HT1080 (cell line): ENCODE results near the gene NGB. TPM values are rescaled to one million over a fixed set of nuclear protein-coding genes. Genes with fewer than 3 reads are reported as not detected.

Source experiments
- DNase-seq: peaks from one replicate; pipeline ENCODE4 v3.0.0-alpha.2; 2015; ENCODE audit warnings: low read depth
- total RNA-seq: library from RNA; depleted of rRNA; stranded (reverse); fragments of >200 nt; shearing (Covaris generic); gene quantifications from 2 replicates; pipeline ENCODE4 v1.2.3, GENCODE V29; 2014

NGB gene
- total RNA-seq, 1 experiment from 2014 or later: not detected

DNA sequence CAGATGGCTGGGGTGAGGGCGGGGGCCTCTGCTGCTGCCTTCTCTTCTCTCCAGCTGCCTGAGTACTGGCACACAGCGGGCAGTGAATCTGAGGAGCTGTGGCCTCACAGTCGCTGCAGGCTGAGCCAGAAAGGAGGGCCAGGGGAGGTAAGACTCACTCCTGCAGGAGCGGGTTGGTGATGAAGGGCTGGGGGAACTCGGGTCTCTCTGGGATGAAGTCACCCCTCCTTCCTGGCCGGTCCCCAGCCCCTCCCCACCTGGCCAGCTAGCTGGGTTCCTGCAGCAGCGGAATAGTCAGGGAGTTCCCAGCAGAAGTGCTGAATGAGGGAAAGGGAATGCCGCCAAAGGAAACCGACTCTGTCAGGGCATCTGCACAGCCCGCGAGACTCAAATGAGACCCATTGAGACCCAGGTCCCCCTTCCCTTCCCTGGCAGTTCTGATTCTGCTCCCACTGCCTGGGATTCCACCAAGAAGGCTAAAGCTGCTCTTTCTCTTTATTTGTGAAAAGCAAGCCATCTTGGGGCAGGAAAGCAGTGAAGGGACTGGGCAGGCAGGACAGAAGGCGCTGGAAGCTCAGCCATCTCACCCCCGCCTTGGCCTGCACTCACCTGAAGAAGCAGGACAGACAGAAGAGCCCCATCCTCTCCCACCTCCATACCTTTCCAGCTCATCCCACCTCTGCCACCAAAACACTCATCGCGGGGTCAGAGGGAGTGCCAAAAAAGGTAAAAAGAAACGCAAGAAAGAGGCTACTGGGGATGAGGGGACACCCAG, 5.3 kb downstream of the NGB start:
- no peak for DNase-seq

DNA sequence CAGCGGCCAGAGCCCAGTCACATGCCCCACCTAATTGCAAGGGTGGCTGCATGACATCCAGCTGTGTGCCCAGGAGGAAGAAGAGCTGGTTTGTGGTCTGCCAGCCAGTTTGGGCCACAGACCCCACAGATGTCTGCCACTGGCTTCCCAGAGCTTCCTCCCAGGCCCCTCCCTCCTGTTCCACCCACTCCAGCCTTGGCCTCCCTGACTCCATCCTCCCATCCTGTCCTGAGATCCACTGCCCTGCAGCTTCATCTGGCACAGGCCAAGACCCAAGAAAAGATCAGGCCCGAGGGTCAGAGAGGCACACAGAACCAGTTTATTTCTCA, 5.9 kb downstream of the NGB start:
- DNase-seq: no peak

DNA sequence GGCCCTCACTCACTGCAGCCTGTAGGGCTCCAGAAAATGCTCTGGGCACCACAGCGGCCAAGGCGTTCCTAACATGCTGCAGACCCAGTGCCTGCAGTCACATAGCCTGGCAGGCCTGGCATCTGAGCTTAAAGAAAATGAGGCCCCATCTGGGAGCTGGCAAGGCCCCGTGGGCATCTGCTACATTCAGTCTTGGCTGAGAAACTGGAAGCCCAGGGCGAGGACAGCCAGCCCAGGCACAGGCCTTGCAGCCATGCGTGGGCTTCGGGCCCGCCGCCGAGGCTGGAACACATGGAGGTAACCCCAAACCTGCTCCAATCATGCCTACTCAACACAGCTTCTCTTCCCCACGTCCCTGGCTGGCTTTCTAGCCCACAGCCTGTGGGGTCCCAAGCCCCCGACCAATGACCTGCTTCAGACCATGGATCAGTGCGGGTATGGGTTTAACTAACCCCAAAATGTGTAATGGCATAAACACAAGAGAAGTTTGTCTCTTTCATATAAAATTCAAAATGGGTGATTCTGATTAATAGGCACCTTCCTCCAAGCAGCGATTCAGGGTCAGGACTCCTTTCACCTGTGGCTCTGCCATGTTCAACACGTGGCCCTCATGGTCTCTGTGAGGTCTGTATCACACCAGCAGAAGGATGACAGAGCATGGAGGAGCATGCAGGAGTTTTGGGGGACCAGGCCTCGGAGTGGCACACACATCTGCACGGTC, 6.4 kb downstream of the NGB start:
- DNase-seq: no peak

DNA sequence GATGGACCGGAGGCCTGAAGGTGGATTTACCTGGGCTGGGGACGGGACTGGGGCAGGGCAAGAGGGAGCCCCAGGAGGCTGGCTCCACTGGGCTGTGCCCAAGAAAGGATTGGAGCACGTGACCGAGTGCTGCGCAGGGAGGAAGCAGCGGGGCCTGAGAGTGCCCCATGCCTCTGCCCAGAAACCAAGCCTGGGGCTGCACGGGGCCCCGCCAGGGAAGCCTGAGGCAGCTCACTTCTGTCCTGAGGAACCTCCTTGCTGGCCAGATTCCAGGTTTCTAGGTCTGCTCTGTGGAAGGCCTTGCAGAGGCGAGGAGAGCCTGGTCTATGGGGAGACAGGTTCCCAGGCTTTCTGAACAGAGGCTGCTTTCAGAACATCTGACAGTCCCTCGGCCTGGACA, 10.4 kb downstream of the NGB start:
- DNase-seq: no peak

DNA sequence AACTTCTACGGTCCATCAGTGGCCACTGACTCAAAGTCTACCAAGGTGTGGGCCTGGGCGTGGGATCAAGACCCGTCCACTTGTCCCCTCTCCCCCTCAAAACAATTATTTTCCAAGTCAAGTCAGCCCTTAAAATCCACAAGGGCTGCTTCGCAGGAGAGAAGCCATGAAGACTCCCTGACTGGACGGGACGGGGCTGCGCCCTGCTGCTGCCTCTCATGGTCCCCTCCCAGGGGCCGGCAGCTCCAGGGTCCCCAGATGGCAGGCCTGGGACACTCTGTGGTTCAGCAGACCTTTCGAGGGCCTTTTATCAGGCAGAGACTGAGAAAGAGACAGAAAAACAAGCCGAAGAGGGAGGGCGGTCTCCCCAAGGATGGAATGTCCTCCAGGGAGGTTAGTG, 10.8 kb downstream of the NGB start:
- DNase-seq: no peak

DNA sequence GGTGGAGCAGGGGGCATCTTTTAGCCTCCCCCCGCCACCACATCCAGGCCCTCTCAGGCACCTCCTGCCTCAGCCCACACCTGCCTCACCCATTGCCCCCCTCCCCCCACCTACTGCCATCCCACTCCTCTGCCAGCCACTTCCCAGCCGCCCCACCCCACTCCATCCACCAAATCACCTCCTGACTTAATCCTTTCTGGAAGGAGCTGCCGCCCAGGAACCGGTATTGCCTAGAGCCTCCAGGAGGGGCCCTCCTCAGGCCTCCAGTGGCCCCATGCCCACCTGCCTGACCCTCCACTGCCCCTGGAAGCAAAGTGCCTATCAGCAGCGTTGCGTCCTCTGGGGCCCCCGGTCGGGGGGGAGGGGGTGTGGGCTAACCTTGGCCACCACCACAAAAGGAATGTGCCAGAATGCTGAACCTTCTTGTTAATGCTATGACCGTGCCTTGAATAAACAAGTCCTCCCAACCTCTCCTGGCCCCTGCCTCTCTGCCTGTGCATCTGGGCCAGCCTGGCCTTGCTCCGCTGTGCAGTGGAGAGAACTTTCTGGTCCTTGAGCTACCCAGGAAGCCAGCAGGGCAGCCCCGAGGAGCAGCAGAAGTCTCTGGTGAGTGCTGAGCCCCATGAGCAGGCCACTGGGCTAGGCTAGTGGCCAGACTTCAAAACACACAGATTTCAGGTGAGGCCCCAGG, 11.8 kb downstream of the NGB start:
- no peak for DNase-seq

DNA sequence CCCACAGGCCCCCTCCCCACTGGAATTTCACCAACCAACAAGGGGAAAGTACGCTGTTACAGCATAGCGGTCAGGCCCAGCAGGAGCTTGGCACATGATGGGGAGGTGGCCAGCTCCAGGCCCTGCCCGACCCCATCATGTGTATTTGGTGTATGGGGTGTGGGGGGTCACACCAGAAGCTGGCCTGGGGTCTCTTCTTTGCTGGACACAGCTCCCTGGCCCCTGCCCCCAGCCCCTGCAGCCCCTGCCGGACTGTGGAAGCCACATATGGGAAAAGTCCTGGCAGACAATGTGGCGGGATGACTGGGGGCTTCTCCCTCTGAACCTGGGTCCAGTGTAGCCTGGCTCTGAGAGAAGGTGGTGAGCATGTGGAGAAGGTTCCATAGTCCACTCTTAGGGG, 12.4 kb downstream of the NGB start:
- no peak for DNase-seq

DNA sequence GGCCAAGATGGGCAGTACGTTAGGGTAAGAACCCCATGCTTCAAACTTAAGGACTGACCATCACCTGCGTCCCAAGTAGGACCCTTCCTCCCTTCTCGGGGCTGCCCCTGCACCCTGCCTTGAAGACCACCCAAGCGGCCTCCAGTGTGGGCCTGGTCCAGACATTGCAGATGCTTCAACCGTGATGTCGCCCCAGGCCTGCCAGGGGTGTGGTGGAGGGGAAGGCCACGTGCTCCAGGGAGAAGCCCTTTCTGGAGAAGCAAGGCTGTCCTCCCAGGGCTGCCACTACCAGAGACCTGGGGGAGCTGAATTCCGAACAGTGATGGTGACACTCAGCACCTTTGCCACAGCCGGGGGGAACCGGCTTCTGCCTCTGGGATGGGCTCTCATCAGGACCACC, 13.3 kb downstream of the NGB start:
- DNase-seq: no peak

DNA sequence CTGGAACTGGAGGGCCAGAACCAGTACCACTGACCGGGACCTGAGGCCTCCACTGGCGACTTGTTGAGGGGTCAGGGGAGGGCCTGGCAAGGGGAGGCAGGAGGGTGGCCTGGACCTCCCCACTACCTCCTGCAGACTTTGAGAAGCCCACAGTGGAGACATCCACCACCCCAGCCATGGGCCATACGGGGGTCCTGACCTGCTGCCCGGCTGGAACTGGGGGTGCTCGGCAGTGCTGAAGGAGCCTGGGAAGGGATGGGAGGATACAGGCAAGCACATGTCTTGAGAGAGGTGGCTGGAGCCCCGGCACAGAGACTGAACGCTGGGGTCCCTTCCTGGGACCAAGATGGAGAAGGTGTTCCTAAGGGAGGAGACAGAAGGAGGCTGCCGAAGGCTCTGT, 14.3 kb downstream of the NGB start:
- DNase-seq: no peak

DNA sequence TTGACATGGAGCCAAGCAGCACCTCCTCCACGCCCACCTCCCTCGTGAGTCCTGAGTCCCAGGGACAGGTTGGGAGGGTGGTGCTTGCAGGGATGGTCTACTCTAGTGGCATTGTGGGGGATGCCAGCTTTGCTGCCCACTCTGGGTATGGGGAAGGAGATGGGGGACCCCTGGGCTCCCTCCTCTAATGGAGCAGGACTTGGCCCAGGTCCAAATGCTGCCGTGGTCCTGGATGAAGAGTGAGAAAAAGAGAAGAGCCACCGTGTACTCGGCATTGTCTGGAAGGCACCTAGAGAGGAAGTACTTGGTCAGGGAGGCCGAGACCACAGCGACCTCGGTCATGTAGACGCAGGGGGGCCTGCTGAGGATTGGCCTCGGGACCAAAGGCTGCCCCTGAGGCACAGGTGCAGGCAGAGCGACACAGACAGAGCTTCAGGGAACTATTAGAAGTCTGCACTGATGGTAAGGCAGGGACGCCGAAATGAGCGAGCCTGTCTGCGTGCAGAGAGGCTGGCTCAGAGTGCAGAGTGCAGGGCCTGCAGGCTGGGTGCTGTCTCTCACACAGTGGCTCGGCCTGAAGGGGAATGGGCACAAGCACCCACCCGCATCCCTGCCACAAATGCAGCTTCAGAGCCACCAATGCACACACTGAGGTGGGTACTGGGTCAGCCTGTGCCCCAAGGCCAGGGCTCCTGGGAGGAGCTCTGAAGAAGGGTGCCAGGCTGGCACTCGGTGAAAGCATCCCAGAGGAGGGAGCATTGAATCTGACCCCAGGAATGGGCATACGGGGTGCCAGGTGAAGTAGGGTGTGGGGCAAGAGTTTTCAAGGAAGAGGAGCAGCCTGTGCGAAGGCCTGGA, 17.4 kb downstream of the NGB start:
- DNase-seq: no peak

DNA sequence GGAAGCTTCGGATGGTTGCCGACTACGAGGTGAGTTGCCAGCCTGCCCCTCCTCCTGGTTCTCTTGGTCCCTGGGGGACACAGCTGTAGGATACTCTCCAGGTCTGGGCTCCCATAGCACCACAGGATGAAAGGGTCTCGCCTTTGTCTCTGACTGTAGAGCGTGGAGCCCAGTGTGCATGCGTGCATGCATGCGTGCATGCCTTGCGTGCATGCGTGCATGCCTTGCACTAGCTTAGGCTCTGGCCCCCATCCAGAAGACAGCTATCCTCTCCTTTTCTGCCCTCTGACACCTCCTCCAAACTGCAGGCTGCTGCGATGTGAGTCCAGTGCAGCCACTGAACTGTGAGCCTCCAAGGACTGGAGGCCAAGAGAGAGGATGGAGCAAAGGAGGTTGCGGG, 19.1 kb downstream of the NGB start:
- DNase-seq: no peak

DNA sequence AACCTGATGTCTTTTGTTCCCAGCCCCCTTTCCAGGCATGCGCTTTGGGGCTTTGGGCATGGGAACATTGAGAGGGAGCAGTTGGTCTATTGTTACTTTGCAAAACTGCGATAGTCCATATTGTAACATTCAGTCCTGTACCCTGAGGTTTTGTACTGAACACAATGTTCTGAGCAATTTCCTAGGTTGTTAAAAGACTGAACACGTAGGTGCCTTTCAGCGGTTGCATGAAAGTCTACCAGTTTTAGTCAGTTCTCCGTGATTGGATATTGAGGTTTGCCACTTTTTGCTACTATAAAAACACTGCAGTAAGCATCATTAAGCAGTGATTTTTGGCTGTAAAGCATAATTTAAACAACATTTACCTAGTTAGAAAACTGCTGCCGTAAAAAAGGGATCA, 20.1 kb downstream of the NGB start:
- no peak for DNase-seq

DNA sequence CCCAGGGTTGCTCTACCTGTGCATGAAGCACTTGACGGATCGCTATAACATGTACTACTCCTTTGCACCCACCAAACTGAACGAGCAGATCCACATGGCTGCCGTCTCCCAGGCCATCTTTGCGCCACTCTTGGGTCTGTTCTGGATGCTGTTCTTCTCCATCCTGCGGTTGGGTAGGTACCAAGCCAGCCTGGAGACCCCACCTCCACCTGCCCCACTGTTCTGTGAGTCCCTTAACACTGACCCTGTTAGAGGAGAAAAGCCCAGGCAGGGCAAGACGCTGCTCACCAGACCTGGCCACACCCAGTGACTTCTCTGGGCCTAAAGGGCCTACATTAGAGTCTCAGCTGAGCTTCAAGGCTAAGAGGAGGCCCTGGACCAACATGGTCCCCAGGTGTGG, 21.7 kb downstream of the NGB start:
- DNase-seq: no peak

DNA sequence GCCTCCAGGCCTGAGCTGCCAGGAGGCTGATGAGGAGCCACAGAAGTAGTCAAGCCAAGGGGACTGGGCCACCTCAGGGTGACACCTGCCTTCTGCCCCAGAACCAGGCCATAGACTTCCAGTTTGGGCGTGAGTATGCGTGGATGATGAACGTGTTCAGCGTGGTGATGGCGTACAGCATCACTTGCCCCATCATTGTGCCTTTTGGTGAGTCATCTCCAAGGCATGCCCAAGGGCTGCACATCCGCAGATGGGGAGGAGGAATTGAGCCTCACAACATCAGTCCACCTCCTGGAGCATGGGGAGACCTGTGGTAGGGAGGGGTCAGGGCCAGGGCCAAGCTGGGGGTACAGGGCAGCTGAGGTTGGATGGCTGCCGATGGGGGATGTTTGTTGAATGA, 22.3 kb downstream of the NGB start:
- DNase-seq: peak; percentile 48

DNA sequence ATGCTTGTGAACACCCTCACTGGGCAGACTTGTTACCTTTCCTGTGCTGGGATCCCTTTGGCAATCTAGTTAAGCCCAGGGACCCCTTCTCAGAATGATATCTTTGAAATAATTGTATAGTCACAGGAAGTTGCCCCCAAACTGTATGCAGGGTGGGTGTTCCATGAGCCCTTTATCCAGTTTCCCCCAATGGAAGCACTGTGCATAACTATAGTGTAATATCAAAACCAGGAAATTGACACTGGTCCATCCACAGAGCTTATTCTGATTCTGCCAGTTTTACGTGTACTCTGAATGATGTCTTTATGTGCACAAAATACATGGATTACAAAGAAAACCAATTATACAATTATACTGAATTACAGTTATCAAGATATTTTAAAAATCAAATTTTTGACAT, 24.2 kb downstream of the NGB start:
- no peak for DNase-seq

DNA sequence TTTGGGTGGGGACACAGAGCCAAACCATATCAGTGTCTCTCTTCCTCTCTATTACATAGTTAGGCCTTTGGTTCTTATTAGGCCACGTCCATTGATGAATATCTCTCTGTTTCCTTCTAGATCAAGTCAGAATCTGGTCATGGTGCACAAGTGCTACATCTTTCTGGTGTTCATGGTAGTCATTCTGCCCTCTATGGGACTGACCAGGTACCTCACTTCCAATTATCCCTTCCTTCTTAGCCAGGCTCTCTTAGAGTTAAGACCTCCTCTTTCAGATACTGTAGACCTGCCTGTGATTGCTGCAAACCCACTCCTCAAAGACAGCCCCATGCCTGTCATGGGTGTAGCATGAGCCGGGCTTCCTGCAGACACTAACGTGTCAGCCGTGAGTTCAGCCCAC, 25.2 kb downstream of the NGB start:
- DNase-seq: no peak

DNA sequence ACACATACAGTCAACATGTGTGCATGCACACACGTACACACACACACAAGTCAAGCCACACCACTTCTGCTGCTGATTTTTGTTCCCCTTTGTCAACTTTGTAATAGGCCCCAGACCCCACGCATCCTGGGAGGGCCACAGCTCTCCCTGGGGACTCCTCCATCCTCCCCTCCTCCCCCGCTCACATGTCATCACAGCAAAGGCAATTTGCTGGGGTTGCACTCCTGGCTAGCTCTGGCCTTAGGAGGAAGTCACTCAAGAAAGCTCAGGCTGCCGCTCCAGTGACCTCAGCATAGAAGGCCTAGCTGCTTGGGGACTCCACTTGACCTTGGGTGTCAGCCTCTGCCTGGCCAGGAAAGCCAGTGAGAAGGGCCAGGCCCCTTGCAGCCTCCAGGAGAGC, 27.2 kb downstream of the NGB start:
- DNase-seq: no peak

DNA sequence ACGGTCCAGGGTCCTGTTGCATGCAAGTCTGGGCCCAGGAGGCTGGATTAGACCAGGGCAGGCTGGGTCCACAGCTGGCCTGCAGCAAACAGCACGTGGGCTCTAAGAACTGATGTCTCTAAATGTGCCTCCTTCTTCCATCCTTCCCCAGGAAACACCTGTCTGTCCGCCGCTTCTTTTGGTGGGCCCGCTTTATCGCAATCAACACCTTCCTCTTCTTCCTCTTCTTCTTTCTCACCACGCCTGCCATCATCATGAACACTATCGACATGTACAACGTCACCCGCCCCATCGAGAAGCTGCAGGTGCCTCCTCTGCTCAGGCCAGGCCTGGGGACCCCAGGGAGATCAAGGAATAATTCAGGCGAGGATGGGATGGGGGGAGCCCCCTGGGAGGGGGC, 28.3 kb downstream of the NGB start:
- no peak for DNase-seq

DNA sequence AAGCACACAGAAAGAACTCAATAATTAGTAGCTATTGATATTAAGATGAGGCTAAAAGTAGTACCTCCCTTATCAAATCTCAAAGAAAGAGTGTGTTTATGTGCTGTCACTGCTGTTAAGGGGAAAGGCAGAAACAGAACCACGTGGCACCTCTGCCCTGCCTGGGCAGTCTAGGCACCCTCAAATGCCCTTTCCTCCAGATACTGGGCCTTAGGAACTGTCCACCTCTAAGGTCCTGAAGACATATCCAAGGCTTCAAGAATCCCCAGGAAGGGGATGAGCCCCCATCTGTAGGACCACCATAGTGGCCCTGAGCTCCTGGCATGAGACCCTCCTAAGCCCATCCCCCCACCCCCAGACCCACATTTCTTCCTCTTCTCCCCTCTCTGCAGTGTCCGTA, 29.1 kb downstream of the NGB start:
- no peak for DNase-seq

DNA sequence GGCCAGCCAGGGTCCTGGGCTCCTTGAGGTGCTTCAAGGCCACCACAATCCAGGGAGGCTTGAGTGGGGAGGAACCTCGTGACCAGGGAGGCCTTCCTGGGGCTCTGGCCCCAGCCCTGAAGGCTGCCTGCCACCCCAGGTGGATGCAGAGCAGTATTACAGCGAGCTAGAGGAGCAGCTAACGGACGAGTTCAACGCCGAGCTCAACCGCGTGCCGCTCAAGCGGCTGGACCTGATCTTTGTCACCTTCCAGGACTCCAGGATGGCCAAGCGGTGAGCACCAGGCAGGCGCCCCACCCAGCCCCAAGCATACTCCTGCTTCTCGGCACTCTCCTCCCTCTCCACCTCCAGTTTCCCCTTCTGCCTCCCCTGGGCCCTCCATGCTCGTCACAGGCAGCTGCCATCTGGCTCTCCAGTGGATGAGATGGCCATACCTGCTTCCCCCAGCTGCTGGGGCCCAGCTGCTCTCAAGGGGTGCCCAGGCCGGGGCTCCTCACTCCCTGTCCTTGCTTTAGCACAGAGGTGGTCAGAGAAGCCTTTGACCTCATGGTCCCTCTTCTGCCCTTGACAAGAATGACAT, 30.6 kb downstream of the NGB start:
- no peak for DNase-seq

DNA sequence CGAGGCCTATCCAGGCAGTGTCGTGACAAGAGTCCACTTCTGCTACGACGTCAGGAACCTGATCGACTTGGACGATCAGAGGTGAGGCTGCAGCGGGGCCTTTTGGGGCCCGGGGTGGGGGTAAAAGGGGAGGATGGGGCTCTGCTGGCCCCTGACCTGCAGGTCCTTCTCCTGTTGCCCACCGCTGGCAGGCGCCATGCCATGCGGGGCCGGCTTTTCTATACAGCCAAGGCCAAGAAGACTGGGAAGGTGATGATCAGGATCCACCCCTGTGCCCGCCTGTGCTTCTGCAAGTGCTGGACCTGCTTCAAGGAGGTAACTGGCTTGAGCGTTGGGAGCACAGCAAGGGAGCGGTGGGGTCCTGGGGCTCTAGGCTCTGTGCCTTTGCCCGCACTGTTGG, 31.6 kb downstream of the NGB start:
- no peak for DNase-seq
